Activated effector memory CD4-positive, alpha-beta T cell treated with Interleukin-2 at 50 U/mL for 16 hours (primary cell): ENCODE measurements around the gene TAL2.

Source experiments
- DNase-seq: peaks from one replicate; pipeline ENCODE4 v3.0.0-alpha.2; 2020

The TAL2 gene

GRCh38 chr9:105711867-105712266 lies 49.6 kb downstream of the TAL2 start:
- DNase-seq: no peak

GRCh38 chr9:105712297-105712696 lies 50.0 kb downstream of the TAL2 start:
- DNase-seq: no peak
